ENCODE data around the gene PGBD2. TPM values are rescaled to one million over a fixed set of nuclear protein-coding genes. Genes with fewer than 3 reads are reported as not detected.

Gene PGBD2, protein sequence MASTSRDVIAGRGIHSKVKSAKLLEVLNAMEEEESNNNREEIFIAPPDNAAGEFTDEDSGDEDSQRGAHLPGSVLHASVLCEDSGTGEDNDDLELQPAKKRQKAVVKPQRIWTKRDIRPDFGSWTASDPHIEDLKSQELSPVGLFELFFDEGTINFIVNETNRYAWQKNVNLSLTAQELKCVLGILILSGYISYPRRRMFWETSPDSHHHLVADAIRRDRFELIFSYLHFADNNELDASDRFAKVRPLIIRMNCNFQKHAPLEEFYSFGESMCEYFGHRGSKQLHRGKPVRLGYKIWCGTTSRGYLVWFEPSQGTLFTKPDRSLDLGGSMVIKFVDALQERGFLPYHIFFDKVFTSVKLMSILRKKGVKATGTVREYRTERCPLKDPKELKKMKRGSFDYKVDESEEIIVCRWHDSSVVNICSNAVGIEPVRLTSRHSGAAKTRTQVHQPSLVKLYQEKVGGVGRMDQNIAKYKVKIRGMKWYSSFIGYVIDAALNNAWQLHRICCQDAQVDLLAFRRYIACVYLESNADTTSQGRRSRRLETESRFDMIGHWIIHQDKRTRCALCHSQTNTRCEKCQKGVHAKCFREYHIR
- 3.7 to 4.9 TPM (median 3.8 TPM) in 5 replicates for total RNA-seq (2022; extraction: Qiagen RNA extraction)

DNA sequence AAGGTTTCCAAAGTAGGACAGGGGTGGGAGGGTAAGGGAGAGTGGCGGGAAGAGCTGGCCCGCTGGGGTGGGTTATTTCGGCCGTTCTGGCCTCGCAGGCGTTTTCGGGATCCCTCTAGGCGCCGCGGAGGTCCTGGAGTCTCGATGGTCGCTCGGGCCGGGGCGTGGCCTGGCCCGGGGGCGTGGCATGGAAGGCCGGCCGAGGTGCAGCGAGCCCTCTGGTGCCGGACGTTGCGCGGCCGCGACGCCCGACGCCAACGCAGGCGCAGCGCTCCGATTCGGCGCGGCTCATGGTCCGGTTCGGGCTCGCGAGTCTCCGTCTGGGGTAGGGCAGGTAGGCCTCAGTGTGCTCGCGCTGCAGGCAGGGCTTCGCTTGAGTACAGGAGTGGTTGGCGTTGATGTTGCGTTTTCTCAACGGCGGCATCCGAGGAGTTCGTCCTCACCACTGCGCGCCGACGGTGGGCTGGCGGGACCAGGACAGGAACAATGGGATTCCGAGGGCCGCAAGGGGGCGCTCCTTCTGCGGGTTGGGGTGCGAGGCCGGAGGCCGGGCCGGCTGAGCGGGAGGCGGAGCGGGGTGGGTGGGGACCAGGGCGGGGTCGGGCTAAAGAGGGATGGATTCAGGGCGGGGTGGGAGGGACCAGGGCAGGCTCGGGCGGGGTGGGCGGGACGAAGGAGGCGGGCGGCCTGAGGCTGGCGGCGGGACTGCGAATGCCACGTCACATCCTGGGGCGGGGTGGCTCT lies at the start of gene PGBD2:
PGBD2 (plus strand) TSS at position 227 of the 744 bp plus-strand sequence. CDS start 7,628 bp downstream, outside the sequence.

DNA sequence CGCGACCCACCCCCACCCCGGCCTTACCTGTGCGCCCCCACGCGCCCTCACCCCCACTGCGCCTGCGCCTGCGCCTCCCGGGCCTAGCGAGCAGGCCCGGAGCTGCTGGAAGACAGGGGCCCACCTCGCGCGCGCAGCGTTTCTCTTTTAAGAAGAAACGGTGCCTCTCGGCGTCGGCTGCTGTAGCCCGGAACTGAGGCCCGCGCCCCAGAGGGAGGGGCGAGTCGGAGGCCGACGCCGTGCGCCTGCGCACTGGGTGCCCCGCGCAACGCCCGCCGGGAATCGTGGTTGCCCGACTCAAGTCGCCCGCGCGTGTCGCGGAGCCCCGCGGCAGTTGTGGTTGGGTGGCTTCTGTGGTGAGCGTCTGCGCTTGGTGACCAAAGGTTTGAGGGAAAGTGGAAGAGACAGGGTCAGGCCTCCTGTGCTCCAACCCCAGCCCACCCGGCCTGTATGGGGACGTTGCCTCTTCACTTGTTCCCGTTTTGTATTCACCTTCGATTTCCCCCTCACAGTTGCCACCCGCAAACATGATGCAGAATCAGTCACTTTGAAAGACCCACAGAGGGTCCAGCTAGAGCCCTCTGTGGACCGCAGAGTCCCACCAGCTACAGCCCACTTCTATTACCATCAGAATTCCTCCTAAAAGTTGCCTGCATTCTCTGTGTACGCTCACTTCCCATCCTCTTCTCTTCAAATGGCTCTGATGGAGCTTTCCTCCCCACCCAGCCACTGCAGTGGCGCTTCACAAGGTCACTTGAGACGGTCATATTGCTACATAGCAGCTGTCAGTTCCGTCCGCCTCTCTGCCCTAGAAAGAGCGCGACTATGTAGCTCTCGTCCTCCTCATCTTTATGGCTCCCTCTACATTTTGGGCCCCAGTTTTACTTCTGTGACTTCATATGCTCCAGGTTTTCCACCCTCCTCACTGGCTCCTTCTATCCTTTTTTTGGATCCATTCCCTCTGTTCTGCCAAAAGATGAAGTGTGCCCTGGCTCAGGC lies 46.8 kb upstream of the PGBD2 start, which contains the start of gene ZNF692:
ZNF692 (minus strand) TSS at position 195 of the 999 bp plus-strand sequence. CDS start 776 bp downstream, outside the sequence.

Other genes starting within 250 kb of the PGBD2 start
- not detected in 5 replicates for gene OR14I1, start 203.5 kb upstream of the PGBD2 start, total RNA-seq (2022; extraction: Qiagen RNA extraction)
- 0.09 to 0.15 TPM (median 0.11 TPM) in 4 of 5 replicates, not detected in the other for gene LYPD8, start 150.5 kb upstream of the PGBD2 start, total RNA-seq (2022; extraction: Qiagen RNA extraction)
- 22.8 to 32.1 TPM (median 27.1 TPM) in 5 replicates for gene SH3BP5L, start 80.3 kb upstream of the PGBD2 start, total RNA-seq (2022; extraction: Qiagen RNA extraction)
- gene ZNF672, start 68.0 kb upstream of the PGBD2 start, total RNA-seq (2022; extraction: Qiagen RNA extraction) = 16.0 to 25.3 TPM (median 23.2 TPM) in 5 replicates
- 16.3 to 28.5 TPM (median 27.0 TPM) in 5 replicates for gene ZNF692, start 47.1 kb upstream of the PGBD2 start, total RNA-seq (2022; extraction: Qiagen RNA extraction)